Islet precursor cell (in vitro differentiated cells): ENCODE measurements around the gene IGLON5.

ENCODE experiments used
- DNase-seq: peaks from one replicate; pipeline ENCODE4 v3.0.0-alpha.2; 2018

IGLON5 gene

DNA sequence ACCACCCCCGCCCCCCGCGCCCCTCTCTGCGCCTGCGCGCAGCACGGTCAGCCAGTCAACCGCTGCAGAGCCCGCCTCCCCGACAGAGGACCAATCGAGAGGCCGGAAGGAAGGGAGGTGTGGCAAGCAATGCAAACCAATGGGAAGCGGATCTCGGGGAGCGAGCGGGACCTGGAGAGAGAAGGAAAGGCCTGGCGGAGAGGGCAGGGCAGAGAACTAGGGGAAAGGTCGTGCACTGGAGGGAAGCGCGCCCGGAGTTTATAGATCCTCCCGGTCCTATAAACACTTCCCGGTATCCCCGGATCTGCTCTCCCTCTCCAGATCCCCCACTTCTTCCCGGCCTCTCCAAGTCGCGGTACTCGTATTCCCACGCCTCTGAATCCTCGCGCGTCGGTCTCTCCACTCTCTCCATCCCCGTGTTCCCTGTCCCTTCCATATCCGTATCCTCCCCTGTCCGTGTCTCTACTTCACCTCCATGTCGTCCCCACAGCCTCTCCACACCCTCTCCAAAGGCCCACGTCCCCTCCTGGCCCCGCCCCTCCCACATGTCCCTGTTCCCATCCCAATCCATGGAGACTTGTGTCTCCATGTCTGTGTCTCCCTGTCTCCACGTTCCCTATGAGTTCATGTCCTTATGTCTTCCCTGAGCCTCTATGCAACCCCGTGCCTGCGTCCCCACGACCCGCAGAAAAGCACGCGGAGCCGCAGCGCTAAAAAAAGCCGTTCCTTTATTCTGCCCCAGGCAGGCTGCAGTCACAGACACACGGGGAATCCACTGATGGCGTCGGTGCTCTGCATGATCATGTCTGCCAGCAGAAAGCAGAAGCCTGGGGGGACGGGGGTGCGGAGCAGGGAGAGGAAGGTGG lies 55.2 kb downstream of the IGLON5 start:
- DNase-seq = peak; percentile 100

DNA sequence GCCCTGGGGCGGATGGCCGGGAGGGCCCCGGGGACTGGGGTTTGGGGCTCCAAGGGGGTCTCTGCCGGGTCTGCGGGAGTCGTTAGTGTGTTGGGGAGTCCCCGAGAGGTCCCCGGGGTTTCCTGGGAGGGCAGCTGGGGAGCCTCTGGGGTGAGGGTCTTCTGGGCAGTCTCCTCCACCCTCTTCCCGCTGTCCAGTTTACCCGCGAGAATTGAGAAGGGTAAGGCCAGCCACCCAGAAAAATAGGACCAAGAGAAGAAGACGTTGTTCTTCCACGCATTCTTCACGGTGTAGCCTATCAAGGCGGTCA lies 55.8 kb downstream of the IGLON5 start:
- no peak for DNase-seq

DNA sequence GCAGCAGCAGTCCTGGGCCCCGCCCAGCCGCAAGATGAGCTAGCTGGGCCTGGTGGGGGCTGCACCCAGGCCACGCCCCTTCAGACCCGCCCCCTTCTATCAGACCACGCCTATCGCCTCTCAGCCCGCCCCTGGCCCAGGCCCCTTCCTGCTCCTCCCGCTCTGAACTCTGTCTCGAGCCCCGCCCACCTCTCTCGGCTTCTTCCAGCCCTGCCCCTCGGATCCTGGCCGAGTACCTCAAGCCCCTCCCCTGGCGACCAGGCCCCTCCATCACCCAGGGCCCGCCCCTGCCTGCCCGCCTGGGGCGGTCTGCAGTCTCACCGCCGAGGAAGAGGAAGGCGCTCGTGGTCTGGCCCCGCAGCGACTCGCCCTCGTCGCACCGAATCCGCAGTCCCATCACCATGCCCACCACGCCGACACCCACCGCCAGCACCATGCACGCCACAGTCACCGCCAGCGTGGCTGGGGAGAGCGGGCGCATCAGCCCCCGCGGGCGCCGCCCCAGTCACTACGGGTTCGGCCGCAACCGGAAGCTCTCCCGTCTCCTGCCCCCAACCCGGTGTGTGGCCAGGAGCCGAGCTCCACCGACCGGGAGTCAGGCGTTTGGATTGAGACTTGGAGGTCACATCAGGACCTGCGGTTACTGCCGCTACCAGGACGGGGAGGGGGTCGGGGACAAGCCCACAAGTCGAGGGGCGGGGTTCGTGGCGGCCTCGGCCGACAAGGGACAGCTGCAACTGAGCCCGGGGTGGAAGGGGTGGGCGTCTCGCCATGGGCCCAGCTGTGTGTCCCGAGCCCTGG lies 56.3 kb downstream of the IGLON5 start:
- peak; percentile 100 for DNase-seq

DNA sequence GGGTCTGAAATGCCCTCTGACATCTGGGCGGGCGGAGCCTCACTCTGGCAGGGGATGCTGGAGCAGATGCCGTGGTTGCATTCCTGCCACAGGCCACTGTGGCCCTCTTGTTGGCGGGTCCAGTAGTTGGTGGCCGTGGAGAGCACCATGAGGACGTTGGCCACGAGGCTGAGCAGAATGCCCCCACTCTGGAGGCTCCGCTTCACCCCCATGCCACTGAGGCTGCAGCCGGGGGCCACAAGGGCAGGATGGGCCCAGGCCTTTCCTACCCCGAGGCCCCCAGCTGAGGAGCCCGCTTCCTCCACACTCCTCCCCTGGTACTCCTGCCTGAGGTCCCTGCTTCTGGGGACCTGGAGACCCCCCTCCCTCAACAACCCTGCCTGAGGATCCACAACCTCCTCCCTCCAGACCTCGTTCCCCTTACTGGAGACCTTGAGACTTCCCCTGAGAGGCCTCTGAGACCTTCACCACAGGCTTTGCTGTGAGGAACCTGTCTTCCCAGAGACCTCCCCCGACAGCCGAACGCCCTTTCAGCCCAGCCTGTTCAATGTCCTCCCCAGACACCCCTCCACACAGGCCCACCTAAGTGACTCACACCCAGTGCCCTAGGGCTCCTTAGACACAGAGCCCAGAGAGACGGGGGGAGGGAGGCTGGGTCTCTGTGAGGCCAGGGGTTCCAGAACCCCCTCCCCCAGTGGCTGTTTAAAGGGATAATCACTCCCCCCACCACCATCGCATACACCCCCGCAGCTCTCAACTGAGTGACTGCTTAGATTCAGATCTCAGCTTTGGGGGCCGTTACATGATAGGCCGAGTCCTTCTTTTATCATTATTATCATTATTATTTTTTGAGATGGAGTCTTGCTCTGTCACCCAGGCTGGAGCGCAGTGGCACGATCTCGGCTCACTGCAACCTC lies 57.2 kb downstream of the IGLON5 start, which contains the start of gene CLDND2:
Gene CLDND2, minus strand, starts transcription at position 638 of the 917 bp plus-strand sequence. Its CDS starts 426 bp downstream, at position 212.
- peak; percentile 87 for DNase-seq

DNA sequence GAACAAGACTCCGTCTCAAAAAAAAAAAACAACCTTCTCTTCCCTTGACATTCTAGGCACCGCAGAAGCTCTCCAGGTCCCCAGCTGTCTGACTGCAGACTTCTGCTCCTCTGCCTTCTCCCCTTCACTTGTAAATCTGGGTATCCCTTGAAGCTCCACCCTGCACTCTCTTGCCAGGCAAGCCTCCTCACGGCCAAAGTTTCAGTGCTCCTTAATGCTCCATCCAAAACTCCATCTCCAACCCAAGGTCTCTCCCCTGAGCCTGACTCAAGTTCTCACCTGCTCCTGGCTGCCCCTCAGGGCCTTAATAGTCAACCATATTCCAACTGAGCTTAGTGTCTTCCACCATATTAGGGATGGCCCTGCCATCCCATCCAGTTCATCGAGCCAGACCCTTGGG lies 58.8 kb downstream of the IGLON5 start:
- no peak for DNase-seq

DNA sequence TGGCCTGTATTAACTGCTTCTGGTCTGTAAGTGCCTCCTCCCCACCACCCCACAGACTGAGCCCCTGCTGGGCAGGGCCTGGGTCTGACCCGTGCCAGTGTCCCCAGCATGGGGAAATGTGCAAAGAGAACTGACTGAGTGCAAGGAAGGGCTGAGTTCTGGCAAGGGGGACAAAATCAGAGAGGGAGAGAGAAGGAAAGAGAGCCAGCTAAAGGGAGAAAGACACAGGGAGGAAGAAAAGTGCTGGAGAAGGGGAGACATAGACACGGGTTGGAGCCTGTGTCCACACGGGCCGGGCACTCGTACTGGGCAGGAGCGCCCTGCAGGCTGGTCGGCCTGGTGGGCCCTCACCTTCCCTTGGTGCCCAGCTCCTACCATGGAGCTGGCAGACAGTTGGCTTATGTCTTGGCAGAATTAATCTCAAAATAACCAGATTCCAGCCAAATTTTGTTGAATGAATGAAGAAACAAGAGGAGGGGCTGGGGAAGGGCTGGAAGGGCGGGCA lies 59.8 kb downstream of the IGLON5 start:
- DNase-seq = no peak

DNA sequence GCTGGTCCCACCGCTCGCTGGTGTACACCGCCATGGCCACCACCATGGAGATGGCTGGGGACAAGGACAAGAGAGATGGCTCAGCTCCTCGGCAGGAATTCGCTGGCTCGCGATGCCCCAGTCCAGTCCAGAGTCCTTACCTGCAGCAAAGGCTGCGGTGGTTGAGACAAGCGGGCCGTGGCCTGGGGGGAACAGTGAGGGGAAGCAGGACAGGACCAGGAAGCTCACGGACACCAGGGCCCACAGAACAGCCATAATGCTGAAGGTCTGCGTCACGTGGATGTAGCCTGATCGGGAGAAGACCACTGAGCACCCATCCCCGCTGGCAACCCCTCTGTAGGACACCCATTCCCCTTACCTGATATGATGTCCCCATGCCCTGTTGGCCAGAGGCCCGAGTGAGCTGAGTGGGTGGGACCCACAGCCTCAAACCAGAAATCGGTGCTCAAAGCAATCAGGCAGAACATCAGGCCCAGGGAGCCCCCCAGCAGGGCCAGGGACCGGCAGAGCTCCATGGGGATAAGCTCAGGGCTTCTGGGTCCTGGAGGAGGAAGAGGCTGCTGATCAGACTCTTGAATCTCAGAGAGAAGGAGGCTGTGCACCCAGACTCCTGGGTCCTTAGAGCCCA lies 60.7 kb downstream of the IGLON5 start:
- no peak for DNase-seq

DNA sequence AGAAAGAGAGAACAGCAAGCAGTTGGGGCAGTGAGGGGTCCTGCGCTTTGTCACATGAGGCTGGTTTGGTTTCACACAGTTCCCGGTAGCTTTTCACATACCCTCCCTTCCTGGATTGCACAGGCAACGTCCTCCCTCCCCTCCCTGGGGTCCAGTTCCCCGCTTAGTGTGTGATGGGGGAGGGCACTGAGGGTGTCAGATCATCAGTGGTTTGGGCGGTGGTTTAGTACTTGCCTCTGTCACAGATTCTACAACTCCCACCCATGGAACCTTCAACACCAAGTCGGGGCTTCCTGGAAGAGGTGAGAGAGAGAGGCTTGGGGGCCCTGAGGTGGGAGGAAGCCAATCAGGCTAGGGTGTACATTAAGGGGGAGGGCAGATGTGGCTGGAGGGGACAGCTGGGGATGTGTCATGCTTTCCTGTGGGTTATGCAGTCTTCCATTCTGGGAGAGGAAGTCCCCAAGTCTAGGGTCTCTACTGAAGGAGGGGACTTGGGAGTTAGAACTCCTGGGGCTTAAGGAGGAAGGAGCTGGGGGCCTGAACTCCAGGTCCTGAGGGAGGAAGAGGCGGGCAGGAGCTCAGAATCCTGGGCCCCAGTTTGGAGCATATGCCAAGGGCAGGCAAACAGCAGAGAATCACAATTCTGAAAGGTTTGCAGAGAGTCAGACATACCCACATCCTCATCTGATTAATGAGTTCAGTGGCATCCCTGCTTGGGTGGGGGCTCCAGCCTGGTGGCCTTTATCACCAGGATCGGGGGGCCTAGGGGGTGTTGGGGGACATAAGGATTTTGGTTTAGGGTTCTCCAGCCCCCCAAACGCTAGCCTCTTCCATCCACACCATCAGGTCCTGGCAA lies 61.4 kb downstream of the IGLON5 start, which contains the start of gene NKG7:
Gene NKG7, minus strand, starts transcription at position 6 of the 856 bp plus-strand sequence. CDS start 119 bp downstream, outside the sequence.
- DNase-seq = no peak

DNA sequence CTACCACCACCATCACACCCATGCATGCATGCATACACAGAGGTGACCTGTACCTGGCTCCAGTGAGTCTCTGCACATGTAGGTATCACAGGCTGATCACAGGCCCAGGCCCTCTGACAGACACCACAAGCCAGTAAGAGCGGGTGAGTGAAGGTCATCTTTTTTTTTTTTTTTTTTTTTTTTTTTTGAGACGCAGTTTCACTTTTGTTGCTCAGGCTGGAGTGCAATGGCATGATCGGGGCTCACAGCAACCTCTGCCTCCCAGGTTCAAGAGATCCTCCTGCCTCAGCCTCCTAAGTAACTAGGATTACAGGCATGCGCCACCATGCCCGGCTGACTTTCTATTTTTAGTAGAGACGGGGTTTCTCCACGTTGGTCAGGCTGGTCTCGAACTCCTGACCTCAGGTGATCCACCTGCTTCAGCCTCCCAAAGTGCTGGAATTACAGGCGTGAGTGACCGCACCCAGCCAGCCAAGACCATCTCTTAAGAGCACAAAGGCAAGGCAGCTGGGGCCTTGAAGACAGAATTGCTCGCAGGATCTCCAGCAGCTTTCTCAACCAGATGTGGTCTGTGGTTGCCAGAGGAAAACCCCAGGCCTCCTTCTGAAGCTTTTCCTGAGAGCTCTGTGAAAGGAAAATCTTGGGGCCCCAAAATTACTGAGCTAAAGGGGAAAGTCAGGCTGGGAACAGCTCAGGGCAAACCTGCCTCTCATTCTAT lies 64.2 kb downstream of the IGLON5 start:
- no peak for DNase-seq

DNA sequence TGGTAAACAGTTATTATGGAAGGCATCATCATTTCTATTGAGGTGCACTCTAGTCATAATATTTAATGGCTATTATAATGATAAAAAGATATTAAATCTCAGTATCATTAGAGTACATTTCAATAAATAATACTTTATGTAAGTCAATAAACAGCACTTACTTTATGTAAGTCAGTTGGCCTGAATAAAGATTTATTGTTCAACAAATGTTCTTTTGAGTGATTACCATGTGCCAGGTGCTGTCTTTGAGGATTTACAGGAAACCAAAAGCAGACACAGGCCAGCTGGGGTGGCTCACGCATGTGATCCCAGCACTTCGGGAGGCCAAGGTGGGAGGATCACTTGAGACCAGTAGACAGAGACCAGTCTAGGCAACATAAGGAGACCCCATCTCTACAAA lies 66.0 kb downstream of the IGLON5 start:
- DNase-seq = no peak

DNA sequence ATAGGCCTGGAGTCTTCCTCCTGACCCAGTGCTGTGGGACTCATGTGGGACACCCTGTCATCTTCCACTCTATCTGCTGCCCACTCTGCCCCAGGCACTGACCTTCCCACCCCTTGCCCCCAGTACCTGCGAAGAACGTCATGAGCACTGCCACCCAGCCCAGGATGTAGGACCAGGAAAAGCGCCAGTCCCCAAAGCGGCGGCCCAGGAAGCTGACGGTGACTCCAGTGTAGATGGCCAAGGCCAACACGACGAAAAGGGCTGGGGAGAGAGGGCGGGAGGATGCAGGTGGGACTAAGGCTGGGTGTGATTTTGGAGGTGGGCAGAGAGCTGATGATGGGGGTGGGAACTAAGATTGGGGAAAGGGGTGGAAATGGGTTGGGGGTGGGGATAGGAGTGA lies 68.9 kb downstream of the IGLON5 start:
- DNase-seq = no peak
